Measurements from ENCODE around the gene DENND4C.
A peak's percentile ranks its signal among the peaks of the same experiment; 100 is the strongest.

Gene DENND4C

DNA sequence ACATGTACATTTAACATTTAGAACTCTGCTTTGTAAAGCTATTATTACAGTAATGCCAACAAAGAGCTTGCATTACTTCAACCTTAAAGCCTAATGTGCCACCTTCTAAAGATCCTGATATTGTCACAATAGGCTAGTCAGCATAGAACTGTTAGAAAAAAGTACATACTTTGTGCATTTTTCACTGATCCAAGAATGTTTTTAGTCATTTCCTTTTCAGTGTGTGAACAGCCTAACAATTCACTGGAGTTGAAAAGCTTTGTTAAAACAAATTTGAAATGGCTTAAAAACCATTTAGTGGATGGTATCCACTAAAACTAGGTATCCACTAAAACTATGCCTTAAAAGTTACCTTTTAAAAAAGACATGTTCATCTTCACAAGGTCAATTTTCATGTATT lies 145.0 kb downstream of the DENND4C start:
- H3K36me3 ChIP-seq (ENCODE audit: control insufficient read depth in 2 of 2, insufficient read depth in 1 of 2, low read length in 2 of 2) = peaks cover 34 to 78% of the 10 kb centered on the region in 2 experiments
- POLR2A ChIA-PET = interaction anchor here (0.7 to 1.3 kb wide), 3 partner anchors 39 to 311 kb away, joined by 5 to 7 read pairs (median 6); partner anchors contain the start of gene DENND4C

GRCh38 chr9:19376931-19377330 lies 146.4 kb downstream of the DENND4C start:
- ChIA-PET CTCF (interaction anchor here (0.7 kb wide), 1 partner anchor 177 kb away, joined by 3 read pairs; no protein-coding TSS in a partner anchor), POLR2A (no interaction called here)
- H3K9me3 ChIP-seq (ENCODE audit: control insufficient read depth, insufficient read depth, low read depth, low read length) = no peaks in the 10 kb centered on the region
- TF ChIP-seq ZBTB48 (tag by site-specific recombination; IDR thresholded peaks at IDR 0.05) (no peak), ZBTB17 (tag by site-specific recombination; IDR thresholded peaks at IDR 0.05) (peak; percentile 56), HOXC10 (CRISPR knock-in tag; IDR thresholded peaks at IDR 0.05) (no peak), GFI1B (tag by site-specific recombination; IDR thresholded peaks at IDR 0.05) (no peak)
- H3K4me3 ChIP-seq (ENCODE audit: low read depth, low read length) = no peak overlapping the region
- no peaks in the 10 kb centered on the region; the same call in 1 of the 2 replicates for H3K4me1 ChIP-seq (ENCODE audit: control insufficient read depth, insufficient read depth, low read length)
- H3K36me3 ChIP-seq (ENCODE audit: control insufficient read depth in 2 of 2, insufficient read depth in 1 of 2, low read length in 2 of 2) = peaks cover 34 to 72% of the 10 kb centered on the region in 2 experiments
- H3K27ac ChIP-seq (ENCODE audit: extremely low read depth, low read depth, low read length) = no peak overlapping the region; the same call in 1 of the 2 replicates

More for the DNA sequence above, 145.0 kb downstream of the DENND4C start:
- CTCF ChIA-PET = interaction anchor here (0.9 kb wide), 1 partner anchor 547 kb away, joined by 3 read pairs; no protein-coding TSS in a partner anchor
- H3K4me3 ChIP-seq (ENCODE audit: low read depth, low read length) = no peak overlapping the region
- TF ChIP-seq ZNF324 (tag by site-specific recombination; IDR thresholded peaks at IDR 0.05) (no peak), GLI4 (tag by site-specific recombination; IDR thresholded peaks at IDR 0.05) (no peak), IKZF3 (tag by site-specific recombination; IDR thresholded peaks at IDR 0.05) (no peak), KLF1 (tag by site-specific recombination; IDR thresholded peaks at IDR 0.05) (no peak), ZNF416 (tag by site-specific recombination; IDR thresholded peaks at IDR 0.05) (no peak), ZNF660 (tag by site-specific recombination; IDR thresholded peaks at IDR 0.05) (no peak), FEZF1 (tag by site-specific recombination; IDR thresholded peaks at IDR 0.05) (no peak), ZNF548 (tag by site-specific recombination; IDR thresholded peaks at IDR 0.05) (no peak), ZFP41 (tag by site-specific recombination; IDR thresholded peaks at IDR 0.05; ENCODE audit: borderline replicate concordance) (no peak)
- TF ChIP-seq, protein P1, sequence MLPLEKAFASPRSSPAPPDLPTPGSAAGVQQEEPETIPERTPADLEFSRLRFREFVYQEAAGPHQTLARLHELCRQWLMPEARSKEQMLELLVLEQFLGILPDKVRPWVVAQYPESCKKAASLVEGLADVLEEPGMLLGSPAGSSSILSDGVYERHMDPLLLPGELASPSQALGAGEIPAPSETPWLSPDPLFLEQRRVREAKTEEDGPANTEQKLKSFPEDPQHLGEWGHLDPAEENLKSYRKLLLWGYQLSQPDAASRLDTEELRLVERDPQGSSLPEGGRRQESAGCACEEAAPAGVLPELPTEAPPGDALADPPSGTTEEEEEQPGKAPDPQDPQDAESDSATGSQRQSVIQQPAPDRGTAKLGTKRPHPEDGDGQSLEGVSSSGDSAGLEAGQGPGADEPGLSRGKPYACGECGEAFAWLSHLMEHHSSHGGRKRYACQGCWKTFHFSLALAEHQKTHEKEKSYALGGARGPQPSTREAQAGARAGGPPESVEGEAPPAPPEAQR (tag by site-specific recombination; IDR thresholded peaks at IDR 0.05) = no peak
- no peak overlapping the region for H3K27ac ChIP-seq (ENCODE audit: extremely low read depth, low read depth, low read length)
- no peaks in the 10 kb centered on the region for H3K9me3 ChIP-seq (ENCODE audit: control insufficient read depth, insufficient read depth, low read depth, low read length)
- no peaks in the 10 kb centered on the region; the same call in 1 of the 2 replicates for H3K4me1 ChIP-seq (ENCODE audit: control insufficient read depth, insufficient read depth, low read length)

DNA sequence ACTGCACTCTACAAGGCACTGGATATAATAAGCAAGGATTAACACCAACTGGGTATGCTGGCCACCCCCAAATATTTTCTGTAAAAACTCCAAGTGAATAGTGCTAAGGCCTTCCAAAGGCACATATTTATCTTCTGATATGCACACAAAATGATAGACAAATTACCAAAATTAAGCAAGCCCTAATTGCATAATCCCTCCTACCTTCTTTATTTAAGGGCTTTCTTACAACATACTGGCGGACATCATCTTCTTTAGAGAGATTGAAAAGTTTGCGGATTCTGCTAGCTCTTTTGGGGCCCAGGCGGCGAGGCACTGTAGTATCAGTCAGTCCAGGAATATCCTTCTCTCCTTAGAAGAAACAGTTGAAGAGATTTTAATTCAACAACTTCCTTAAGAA lies 147.7 kb downstream of the DENND4C start:
- H3K4me3 ChIP-seq (ENCODE audit: low read depth, low read length) = peak overlapping the region; percentile 22
- ChIA-PET CTCF (interaction anchor here (0.7 kb wide), 1 partner anchor 1772 kb away, joined by 3 read pairs; no protein-coding TSS in a partner anchor), POLR2A (interaction anchor here (2.6 kb wide), 1 partner anchor 329 kb away, joined by 14 read pairs; the partner anchor contains the start of gene RRAGA)
- peaks cover 29 to 65% of the 10 kb centered on the region in 2 experiments for H3K36me3 ChIP-seq (ENCODE audit: control insufficient read depth in 2 of 2, insufficient read depth in 1 of 2, low read length in 2 of 2)
- no peaks in the 10 kb centered on the region for H3K9me3 ChIP-seq (ENCODE audit: control insufficient read depth, insufficient read depth, low read depth, low read length)
- no peak overlapping the region for H3K27ac ChIP-seq (ENCODE audit: extremely low read depth, low read depth, low read length)
- H3K4me1 ChIP-seq (ENCODE audit: control insufficient read depth, insufficient read depth, low read length) = no peaks in the 10 kb centered on the region
- TF ChIP-seq ZNF704 (tag by site-specific recombination; IDR thresholded peaks at IDR 0.05) (no peak), REST (tag by site-specific recombination; IDR thresholded peaks at IDR 0.05) (no peak), KLF7 (tag by site-specific recombination; IDR thresholded peaks at IDR 0.05; ENCODE audit: borderline replicate concordance) (no peak), ZNF248 (tag by site-specific recombination; IDR thresholded peaks at IDR 0.05) (no peak), ELK4 (IDR thresholded peaks at IDR 0.05; ENCODE audit: borderline replicate concordance, low read depth, low read length) (no peak), ZNF354C (tag by site-specific recombination; IDR thresholded peaks at IDR 0.05; ENCODE audit: borderline replicate concordance, low read depth) (no peak), ZNF292 (tag by site-specific recombination; IDR thresholded peaks at IDR 0.05; ENCODE audit: borderline replicate concordance, low read depth) (no peak), GFI1B (tag by site-specific recombination; IDR thresholded peaks at IDR 0.05) (no peak)
- TF ChIP-seq, protein P2, sequence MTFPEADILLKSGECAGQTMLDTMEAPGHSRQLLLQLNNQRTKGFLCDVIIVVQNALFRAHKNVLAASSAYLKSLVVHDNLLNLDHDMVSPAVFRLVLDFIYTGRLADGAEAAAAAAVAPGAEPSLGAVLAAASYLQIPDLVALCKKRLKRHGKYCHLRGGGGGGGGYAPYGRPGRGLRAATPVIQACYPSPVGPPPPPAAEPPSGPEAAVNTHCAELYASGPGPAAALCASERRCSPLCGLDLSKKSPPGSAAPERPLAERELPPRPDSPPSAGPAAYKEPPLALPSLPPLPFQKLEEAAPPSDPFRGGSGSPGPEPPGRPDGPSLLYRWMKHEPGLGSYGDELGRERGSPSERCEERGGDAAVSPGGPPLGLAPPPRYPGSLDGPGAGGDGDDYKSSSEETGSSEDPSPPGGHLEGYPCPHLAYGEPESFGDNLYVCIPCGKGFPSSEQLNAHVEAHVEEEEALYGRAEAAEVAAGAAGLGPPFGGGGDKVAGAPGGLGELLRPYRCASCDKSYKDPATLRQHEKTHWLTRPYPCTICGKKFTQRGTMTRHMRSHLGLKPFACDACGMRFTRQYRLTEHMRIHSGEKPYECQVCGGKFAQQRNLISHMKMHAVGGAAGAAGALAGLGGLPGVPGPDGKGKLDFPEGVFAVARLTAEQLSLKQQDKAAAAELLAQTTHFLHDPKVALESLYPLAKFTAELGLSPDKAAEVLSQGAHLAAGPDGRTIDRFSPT (tag by site-specific recombination; IDR thresholded peaks at IDR 0.05) = no peak
